ENCODE results near the gene SYNGR4.

SYNGR4 gene

DNA sequence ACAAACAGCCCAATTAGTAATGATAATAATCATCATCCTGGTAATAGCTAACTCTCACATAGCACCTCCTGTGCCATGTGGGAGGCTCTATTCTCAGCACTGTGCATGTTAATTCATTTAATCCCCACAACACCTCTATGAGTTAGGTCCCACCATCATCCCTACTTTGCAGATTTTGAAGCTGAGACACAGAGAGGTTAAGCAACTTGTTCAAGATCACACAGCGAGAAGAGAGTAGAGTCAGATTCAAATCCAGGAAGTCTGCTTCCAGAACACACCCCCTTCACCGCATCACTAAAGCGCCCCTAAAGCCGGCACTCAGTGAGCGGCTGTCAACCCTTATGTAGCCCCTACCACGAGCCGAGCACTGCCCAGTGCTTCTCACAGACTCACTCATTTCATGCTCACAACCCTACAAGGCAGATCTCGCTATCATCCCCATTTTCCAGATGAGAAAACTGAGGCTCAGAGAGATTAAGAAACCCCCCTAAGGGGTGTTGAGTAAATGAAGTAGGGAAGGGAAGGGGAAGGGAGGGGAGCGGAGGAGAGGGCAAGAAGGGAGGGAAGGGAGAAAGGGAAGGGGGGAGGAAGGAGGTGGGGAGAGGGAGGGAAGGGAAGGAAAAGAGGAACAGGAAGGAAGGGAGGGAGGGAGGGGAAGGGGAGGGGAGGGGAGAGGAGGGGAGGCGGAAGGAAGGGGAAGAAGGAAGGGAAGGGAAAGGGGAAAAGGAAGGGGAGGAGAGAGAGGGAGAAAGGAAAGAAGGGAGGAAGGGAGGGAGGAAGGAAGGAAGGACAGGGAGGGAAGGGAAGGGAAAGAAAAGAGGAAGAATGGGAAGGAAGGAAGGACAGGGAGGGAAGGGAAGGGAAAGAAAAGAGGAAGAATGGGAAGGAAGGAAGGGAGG is 22.4 kb upstream of the SYNGR4 start:
- no peak for DNase-seq

DNA sequence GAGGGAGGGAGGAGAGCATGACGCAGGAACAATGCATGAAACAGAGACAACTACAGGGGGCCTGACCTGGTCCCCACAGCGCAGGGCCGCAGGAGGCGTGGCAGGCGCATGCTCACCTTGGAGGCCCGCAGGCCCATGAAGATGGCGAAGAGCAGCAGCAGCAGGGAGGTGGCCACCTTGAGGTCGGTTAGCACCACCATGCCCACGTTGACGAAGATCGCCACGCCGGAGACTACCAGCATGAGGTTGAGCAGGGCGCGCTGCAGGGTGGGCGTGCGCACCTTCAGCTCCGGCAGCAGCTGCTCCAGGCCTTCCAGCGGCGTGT is 21.8 kb upstream of the SYNGR4 start:
- no peak for DNase-seq

DNA sequence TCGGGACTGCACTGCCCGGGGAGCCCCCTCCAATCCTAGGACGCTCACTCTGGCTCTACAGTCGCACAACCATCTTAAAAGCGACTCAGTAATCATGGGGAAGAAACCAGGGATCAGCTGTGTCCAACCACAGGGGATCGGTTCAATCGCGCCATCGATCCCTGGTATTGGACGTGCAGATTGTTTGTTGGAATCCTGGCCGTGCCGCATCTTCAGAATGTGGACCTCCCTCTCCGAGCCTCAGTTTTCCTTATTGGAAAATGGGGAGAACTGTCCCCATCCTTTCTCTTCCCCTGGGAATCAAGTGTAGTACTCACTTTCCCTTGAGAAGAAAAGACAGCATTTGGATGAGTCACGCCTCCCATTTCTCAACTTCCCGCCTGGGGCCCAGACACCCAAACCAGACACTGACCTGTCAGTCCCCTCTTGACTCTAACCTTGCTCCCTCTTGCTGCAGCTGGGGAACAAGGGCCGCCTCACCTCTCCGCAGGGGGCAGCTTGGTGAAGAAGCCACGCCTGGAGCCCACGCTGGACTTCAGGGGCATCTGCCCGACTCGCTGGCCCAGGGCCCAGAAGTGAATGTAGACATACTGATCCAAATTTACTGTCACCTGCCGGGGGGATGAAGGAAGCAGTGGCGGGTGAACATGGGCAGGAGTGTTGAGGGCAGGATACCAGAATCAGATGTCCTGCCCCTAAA is 21.2 kb upstream of the SYNGR4 start:
- DNase-seq, result no peak

DNA sequence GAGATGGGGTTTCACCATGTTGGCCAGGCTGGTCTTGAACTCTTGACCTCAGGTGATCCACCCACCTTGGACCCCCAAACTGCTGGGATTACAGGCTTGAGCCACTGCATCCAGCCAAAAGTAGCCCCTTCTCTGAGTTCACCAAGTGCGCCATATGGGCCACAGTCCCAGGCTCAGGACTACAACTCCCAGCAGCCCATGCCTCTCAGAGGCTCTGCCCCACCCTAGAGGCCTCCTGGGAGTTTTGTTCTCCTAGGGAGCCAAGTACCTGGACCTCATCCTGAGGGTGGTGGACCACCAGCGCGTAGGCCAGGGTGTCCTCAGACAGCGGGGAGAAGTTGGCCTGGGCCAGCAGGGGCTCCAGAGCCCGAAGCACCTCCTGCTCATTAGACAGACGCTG is 19.3 kb upstream of the SYNGR4 start:
- no peak for DNase-seq

DNA sequence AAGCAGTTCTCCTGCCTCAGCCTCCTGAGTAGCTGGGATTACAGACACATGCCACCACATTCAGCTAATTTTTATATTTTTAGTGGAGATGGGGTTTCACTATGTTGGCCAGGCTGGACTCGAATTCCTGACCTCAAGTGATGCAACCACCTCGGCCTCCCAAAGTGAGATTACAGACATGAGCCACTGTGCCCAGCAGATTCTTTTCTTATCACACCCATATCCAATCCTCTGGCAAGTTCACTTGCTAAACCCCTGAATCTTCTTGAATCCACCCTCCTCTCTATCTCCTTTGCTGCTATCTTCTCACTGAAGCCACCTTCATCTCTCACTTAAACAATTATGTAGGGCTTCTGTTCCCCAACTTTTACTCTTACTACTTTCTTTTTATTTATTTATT is 18.0 kb upstream of the SYNGR4 start:
- DNase-seq, result peak; percentile 49

DNA sequence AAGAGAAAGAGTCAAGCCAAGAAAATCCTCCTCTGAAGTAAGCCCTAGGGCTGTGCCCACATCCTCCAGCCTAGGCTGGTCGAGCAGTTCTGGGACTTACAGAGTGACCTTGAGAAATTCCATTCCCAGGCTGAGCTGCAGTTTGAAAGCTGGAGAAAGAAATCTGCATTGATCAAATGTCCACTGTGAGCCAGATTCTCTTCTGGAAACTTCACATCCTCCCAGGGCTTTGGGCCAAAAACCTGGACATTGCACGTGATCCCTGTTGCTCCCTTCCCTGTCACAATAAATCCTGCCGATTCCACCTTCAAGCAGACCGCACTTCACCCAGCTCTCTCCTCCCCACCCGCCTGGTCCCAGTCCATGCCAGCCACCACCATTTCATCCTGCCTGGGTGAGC is 16.1 kb upstream of the SYNGR4 start:
- DNase-seq, result no peak

DNA sequence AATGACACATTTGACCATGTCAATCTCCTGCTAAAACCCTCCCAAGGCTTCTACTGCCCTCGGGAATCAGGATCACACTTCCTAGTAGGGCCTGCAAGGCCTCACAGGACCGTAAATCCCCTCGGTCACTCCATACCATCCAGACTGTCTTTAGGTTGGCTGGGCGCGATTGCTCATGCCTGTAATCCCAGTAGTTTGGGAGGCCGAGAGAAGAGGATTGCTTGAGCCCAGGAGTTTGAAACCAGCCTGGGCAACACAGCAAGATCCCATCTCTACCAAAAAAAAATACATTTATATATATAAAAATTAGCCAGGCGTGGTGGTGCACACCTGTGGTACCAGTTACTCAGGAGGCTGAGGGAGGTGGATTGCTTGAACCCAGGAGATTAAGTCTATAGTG is 15.4 kb upstream of the SYNGR4 start:
- DNase-seq, result no peak

DNA sequence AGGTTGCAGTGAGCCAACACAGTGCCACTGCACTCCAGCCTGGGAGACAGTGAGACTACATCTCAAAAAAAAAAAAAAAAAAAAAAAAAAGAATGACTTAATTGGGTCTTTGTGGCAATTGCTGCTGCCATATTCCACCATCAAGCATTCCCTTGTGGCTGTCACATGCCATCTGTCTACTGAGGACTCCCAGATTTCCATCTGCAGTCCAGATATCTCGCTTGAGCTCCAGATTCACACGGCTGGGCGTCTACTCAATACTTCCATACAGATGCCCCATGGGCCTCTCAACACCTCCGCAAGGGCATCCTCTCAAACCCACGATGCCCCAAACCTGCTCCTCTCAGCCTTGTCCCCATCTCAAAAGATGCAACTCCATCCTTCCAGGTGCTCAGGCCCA is 13.3 kb upstream of the SYNGR4 start:
- no peak for DNase-seq

DNA sequence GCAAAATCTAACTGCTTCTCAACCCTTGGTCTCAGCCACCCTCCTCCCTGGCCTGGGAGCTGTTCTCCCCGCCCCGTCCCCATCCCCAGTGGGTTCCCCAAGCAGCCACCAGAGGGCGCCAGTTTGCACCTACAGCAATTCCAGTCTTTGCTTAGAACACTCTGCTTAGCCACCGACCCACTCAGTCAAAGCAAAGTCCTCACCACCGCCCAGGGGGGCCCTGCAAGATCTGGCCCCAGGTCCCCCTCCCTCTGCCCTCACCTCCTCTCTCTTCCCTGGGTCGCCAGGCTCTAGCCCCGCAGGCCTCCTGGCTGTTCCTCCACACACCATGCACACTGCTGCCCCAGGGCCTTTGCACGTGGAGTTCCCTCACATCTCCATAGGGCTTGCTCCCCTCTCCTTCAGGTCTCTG is 12.8 kb upstream of the SYNGR4 start:
- DNase-seq, result peak; percentile 78

DNA sequence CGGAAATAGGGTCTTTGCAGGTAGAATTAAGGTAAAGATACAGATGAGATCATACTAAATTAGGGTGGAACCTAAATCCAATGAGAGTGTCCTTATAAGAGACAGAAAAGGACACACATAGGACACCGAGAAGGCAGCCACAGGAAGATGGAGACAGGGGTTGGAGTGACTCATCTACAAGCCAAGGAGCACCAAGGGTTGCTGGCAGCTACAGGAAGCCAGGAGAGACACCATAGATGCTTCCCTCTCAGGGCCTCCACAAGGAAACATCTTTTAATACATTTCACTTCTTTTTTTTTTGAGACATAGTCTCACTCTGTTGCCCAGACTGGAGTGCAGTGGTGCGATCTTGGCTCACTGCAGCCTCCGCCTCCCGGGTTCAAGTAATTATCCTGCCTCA is 10.5 kb upstream of the SYNGR4 start:
- DNase-seq, result no peak

DNA sequence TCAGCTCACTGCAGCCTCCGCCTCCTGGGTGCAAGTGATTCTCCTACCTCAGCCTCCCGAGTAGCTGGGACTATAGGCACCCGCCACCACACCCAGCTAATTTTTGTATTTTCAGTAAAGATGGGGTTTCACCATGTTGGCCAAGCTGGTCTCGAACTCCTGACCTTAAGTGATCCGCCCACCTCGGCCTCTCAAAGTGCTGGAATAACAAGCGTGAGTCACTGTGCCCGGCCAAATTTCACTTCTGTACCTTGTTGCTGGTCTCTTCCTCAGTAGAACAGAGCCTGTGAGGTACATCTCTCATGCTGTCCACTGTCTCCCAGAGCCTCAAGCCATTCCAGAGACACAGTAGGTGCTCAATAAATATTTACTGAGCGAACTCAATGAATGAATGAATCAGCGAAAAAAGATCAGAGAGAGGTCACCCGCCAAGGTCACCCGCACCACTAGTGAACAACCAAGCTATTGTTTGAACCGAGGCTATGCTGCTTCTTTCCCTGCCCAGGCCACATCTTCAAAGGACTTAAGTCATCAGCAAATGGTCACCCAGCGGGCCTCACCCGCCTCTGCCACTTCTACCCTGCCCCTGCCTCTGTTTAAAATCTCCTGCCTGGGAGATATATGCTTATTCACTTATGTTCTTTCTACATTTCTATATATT is 9.7 kb upstream of the SYNGR4 start:
- DNase-seq, result no peak

DNA sequence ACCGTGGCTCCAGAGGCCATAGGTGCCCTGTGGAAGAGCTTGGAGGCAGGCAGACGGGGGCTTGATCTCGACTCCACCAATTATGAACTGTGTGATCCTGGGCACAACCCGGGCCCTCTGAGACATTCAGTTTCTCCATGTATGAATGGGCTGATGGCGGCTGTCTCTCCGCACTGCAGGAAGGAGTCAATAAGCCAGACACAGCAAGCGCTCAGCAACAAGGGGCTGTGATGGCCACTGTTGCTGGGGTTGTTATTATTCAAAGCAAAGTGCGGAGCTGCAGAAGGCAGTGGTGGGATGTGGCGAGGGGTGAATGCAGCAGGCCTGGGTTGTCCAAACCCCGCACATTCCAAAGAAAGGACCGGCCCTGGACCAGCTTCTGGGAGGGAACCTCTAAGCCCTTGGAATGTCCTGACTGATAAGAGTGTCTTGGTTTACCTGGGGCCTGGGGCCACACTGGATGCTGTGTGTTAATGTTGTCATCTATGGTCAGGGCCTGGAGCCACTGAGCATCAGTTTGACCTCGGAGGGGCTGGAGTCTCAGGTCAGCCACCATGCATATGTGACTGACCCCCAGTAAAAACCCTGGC is 8.7 kb upstream of the SYNGR4 start:
- DNase-seq, result no peak

DNA sequence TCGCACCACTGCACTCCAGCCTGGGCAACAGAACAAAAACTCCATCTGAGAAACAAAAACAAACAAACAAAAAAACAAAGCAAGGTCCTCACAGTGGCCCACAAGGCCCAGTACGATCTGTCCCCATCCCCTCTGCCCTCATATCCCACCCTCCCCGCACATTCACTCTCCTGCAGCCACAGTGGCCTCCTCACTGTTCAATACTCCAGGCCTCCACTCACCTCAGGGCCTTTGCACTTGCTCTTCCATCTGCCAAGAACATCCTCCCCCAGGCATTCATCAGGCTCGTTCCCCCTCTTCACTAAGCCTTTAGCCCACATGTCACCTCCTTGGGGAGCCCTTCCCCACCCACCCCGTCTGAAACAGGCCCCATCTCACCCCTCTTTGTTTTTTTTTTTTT is 5.0 kb upstream of the SYNGR4 start:
- no peak for DNase-seq

DNA sequence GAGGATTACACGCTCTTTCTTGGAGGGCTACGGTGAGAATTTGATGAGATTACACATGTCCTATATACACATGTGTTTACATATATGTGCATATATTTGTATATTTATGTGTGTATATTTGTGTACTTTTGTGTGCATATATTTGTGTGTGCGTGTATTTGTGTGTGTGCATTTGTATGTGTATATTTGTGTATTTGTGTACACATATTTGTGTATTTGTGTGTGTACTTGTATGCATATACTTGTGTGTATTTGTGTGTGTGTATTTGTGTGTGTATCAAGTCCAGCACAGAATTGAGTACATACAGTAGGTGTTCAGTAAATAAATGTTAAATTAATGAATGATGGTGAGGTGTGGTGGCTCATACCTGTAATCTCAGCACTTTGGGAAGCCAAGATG is 2.3 kb upstream of the SYNGR4 start:
- DNase-seq, result no peak

DNA sequence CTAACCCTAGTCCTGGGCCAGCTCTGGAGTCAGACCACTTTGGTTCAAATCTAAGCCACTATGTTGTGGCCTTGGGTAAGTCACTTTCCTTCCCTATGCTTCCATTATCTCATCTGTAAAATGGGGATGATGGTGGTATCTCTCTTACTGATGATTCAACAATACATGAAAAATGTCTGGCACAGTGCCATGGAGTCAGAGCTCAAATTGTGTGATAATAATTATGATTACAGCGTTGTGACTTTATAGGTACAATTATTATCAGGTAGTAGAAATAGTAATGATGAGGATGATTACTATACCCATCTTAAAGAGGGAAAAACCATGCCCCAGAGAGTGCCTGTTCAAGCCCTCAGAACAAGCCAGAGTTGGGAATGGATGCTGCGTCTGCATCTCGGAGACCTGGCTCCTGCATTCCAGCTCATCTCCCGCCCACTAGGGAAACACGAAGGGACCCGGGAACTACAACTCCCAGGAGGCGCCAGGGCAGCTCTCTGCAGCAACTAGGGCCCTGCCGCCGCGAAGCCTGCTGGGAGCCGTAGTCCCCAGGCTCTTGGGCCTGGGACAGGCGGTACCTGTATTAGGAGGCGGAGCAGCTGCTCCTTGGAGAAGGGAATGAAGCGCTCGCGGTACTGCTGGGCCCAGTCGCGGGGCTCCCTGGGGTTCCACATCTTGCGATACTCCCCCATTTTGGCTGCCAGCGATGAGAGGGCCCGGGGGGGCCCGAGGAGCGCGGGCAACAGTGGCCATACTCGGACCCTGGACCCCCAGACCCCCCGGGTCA is 1.3 kb upstream of the SYNGR4 start:
- peak; percentile 97 for DNase-seq

DNA sequence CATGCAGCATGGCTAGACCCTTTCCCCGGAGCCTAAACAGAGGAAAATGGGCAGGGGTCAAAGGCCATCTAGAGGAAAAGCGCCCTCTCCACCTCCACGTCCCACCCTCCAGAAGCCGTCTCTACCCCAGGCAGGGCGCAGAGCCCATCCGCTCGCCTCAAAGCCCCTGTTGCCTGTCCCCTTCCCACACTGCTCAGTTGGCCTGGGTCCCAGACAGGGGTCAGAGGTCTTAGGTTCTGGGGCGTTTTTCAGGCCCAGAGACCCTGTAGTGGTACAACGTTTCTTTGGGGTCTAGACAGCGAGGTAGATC is 712 bp upstream of the SYNGR4 start:
- DNase-seq, result no peak

DNA sequence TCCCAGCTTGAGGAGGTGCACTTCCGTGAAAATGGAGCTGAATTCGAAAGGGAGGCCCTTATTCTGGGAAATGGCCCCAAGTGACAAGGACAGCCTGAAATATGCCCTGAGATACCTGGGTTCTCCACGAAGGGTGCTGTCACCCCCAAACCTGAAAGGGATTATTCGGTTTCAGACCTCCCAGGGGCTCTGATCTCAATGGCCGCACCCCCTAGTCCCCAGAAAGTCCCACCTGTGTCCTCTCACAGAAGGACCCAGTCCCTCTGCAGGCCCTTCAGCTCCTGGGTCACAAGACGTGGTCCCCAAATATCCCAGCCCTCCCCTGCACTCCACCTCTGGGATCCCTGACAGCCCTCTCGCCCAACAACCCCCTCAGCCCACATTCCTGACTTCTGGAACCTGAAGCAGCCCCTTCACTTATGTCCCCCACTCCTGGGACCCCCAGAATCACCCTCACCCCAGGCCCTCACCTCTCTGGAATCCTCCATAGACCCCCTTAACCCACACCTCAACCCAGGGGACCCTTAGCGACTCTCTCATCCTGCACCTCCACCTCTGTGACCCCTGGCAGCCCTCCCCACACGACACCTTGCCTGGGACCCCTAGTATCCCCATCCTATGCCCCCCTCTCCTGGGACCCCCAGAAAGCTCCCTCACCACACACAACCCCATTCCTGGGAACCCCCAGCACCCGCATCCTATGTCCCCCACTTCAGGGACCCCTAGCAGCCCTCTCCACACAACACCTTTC is 606 bp downstream of the SYNGR4 start:
- DNase-seq, result no peak

DNA sequence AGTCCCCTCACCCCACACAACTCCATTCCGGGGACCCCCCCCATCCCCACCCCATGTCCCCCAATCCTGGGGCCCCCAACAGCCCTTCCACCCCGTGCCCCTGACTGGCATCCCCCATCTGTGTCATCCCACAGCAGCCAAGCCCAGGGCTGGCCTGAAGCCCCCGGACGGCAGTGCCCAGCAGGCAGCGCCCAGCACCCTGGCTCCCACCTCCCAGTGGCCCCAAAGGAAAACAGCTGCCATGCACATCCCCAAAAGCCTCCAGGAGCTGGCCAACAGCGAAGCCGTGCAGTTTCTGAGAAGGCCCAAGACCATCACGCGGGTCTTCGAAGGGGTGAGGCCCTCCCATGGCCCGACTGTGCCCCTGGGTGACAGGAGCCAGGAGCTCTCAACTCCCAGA is 1.4 kb downstream of the SYNGR4 start:
- DNase-seq, result no peak

DNA sequence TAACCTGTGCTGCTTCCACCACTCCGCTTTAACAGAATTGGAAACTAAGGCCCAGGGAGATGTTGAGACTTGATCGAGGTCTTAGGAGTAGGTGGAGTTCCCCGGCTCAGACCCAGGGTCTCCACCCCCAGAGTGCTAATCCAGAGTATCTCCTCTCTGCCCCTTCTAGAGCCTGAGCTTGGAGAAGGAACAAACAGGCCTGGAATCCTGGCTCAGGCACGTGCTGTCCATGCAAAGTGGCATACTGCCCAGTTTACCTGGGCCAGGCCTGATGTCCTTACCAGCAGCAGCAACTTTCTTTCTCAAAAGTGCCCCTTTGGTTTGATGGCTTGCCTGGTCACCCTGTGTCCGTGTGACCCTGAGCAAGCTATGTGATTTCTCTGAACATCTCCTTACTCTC is 3.7 kb downstream of the SYNGR4 start:
- no peak for DNase-seq

DNA sequence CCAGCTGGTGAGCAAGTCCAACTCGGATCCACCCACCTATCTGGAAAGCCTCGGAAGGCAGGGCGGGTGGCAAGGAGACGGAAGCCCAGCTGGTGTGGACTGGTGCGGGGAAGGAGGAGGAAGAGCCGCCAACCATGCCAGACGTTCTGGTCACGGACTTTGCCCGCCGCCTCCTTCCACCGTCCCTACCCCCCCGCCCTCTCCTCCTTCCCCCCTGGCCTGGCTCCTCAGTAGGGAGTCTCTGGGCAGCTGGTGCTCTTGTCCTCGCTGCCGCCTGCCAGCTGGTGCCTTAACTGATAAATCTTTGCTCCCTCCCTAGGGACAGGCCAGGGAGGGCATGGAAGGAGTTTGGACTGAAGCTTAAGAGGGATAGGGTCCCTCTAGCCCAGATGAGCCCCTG is 4.8 kb downstream of the SYNGR4 start:
- DNase-seq, result no peak

DNA sequence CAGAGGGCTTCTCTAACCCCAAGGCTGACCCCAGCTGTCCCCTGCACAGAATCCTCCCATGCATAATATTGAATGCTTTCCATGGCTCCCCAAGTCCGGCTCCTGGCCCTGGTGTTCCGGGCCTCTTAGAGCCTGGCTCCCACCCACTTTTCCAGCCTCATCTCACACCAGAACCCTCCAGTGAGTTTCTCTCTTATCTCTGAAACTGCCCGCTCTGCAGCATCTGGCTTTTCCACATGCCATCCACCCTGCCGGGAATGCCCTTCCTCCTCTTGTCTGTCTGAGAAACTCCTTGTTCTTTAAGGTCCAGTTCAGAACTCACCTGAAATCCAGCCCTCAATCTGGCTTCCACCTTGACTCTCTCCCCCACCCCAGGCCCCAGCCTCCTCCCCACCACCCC is 6.8 kb downstream of the SYNGR4 start:
- no peak for DNase-seq

DNA sequence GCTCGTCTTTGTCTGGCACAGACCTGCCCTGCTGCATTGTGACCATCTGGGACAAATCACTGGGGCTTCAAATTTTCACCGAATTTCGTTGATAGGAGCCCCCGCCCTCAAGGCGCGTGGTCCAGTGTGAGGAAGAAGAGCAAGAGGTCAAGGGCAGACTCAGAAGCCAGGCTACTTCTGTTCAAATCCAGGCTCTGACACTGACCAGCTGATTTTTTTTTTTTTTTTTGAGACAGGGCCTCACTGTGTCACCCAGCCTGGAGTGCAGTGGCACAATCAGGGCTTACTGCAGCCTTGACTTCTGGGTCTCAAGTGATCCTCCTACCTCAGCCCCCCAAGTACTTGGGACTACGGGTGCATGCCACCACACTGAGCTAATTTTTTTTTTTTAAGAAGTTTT is 7.2 kb downstream of the SYNGR4 start:
- no peak for DNase-seq
